GM18907 (cell line): ENCODE data around the gene BLMH.

Experiments
- ATAC-seq: cut with Tn5 transposase; IDR thresholded peaks from one replicate; pipeline ENCODE4 v1.9.1; 2021; ENCODE audit warnings: mild to moderate bottlenecking, moderate library complexity; ENCODE audit not compliant: unreplicated experiment

Gene BLMH

GRCh38 chr17:30251931-30252330 lies 39.8 kb downstream of the BLMH start:
- no peak for ATAC-seq

- no peak for ATAC-seq
Observed at GRCh38 chr17:30249460-30249859, 42.3 kb downstream of the BLMH start.

GRCh38 chr17:30248786-30249185 lies 43.0 kb downstream of the BLMH start:
- ATAC-seq = no peak

GRCh38 chr17:30246460-30246859 lies 45.3 kb downstream of the BLMH start:
- ATAC-seq = no peak

- ATAC-seq = no peak
Observed at GRCh38 chr17:30244853-30245385, 46.8 kb downstream of the BLMH start.

- no peak for ATAC-seq
Observed at GRCh38 chr17:30243568-30243967, 48.2 kb downstream of the BLMH start.

GRCh38 chr17:30243002-30243401 lies 48.7 kb downstream of the BLMH start:
- ATAC-seq = no peak

GRCh38 chr17:30241051-30241450 lies 50.7 kb downstream of the BLMH start:
- no peak for ATAC-seq

GRCh38 chr17:30240177-30240576 lies 51.6 kb downstream of the BLMH start:
- ATAC-seq = no peak

GRCh38 chr17:30239089-30239462 lies 52.7 kb downstream of the BLMH start:
- no peak for ATAC-seq

GRCh38 chr17:30238387-30239088 lies 53.2 kb downstream of the BLMH start:
- ATAC-seq = no peak

- no peak for ATAC-seq
Observed at GRCh38 chr17:30238003-30238344, 53.8 kb downstream of the BLMH start.

GRCh38 chr17:30237296-30238002 lies 54.3 kb downstream of the BLMH start:
- ATAC-seq = no peak

GRCh38 chr17:30236766-30237165 lies 55.0 kb downstream of the BLMH start:
- ATAC-seq = no peak

- no peak for ATAC-seq
Observed at GRCh38 chr17:30236297-30236624, 55.5 kb downstream of the BLMH start.

- no peak for ATAC-seq
Observed at GRCh38 chr17:30235386-30236296, 56.1 kb downstream of the BLMH start, which contains the start of gene SLC6A4. Gene SLC6A4 (minus strand): TSS chr17:30235697. CDS start chr17:30221958, 13,739 bp downstream.

GRCh38 chr17:30234964-30235363 lies 56.8 kb downstream of the BLMH start:
- ATAC-seq = no peak

- ATAC-seq = no peak
Observed at GRCh38 chr17:30234296-30234695, 57.4 kb downstream of the BLMH start.

GRCh38 chr17:30232824-30233427 lies 58.8 kb downstream of the BLMH start:
- no peak for ATAC-seq

- no peak for ATAC-seq
Observed at GRCh38 chr17:30232015-30232823, 59.5 kb downstream of the BLMH start.
